GM11168 (cell line): Measurements from ENCODE around the gene GREB1.

ENCODE experiments used
- in situ Hi-C: fragments of 300-500 bp; cut with MboI; formaldehyde crosslinking; loops from one replicate; pipeline ENCODE4 v1.12.0; 2022; ENCODE audit warnings: low sequenced_read_pairs; ENCODE audit not compliant: unreplicated experiment

GREB1 gene

GRCh38 chr2:11534746-11535484 is 1.1 kb downstream of the GREB1 start:
- in situ Hi-C loops: no loop called here

GRCh38 chr2:11535899-11536344 is 2.1 kb downstream of the GREB1 start:
- in situ Hi-C loops: no loop called here

DNA sequence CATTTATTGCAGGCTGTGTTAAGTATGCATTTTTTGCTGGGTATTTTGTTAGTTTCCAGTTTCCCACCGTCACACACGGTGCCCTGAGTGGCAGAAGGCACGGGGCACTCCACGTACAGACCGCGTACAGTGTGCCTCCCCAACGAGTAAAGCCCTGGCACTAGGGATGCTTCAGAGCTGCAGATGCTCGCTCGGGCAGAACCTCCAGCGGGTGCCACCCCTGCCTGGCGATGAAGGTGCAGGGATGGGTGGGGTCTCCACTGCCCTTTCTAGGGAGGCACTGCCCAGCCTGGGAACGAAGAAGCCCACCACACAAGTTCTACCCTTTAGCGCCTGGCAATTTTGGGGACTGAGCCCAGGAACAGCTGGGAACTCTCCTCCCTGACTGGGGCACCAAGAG is 4.1 kb downstream of the GREB1 start:
- in situ Hi-C loops: no loop called here

- in situ Hi-C loops: no loop called here
These were observed 5.7 kb downstream of the GREB1 start for GRCh38 chr2:11539317-11540147.

- in situ Hi-C loops: no loop called here
These were observed 6.5 kb downstream of the GREB1 start for GRCh38 chr2:11540148-11540995.

- in situ Hi-C loops: no loop called here
These were observed 7.3 kb downstream of the GREB1 start for GRCh38 chr2:11540996-11541692.

GRCh38 chr2:11541693-11542274 is 7.9 kb downstream of the GREB1 start:
- in situ Hi-C loops: no loop called here

- in situ Hi-C loops: no loop called here
These were observed 8.5 kb downstream of the GREB1 start for GRCh38 chr2:11542275-11542819.

GRCh38 chr2:11543337-11544216 is 9.7 kb downstream of the GREB1 start:
- in situ Hi-C loops: no loop called here

DNA sequence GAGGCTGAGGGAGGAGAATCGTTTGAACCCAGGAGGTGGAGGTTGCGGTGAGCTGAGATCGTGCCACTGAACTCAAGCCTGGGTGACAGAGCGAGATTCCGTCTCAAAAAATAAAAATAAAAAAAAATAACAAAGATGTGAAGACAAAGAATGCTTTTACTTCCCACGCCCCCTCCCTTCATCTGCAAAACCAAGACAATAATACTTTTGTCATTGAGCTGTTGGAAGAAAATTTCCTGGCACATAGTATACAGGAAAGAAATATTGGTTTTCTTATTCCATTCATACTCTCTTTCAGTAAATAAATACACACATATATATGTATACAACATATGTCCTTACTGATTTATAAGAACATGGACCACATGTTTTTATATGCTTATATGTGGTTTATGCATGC is 12.2 kb downstream of the GREB1 start:
- in situ Hi-C loops: no loop called here

- in situ Hi-C loops: no loop called here
These were observed 14.2 kb downstream of the GREB1 start for GRCh38 chr2:11547912-11548497.

DNA sequence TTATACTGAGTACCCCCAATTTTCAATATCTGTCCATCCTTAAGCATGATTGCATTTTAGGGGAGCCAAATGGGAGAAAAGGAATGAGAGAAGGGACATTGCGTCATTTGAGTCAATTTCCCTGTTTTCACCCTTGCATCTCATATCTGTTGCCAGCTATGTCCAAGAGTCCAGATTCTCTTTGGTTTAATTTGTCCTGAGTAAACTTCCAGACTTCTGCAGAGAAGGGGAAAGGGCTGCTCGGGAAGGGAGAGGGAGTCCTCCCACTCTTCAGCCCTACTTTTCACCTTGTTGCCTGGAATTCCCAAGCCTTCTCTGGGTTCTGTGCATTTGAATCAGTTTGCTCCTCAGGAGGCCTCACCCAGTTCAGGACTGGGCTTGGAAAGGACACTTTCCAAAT is 16.5 kb downstream of the GREB1 start:
- in situ Hi-C loops: no loop called here

DNA sequence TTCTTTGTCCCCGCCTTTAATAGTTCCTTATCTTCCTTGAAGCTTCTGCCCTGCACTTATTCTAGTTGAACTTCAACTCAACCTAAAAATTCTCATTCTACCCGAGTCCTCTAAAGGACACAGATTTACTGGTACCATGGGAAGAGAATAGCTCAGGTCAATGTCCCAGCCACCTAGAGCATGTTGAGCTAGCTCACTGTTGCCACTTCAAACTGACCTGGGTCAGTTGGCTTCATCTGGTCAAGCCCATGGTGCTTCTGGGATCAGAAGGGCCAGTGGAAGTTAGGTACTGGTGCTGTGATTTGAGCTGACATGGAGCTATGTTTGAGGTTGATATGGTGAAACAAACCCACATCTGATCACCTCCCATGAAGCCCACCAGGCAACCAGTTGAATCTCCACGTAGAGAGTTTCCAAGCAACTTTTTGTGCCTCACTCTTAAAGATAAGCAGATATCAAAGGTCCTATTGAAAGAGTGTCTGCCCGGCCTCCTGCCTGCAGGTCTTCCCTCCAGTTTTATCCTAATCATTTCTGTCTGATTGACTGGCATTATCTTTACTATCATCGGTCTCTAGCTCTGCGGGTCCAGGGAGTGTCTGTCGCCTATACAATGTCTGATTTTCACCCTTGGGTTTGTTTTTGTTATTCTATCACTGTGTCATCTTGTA is 17.2 kb downstream of the GREB1 start:
- in situ Hi-C loops: no loop called here

GRCh38 chr2:11551569-11552259 is 17.9 kb downstream of the GREB1 start:
- in situ Hi-C loops: no loop called here

DNA sequence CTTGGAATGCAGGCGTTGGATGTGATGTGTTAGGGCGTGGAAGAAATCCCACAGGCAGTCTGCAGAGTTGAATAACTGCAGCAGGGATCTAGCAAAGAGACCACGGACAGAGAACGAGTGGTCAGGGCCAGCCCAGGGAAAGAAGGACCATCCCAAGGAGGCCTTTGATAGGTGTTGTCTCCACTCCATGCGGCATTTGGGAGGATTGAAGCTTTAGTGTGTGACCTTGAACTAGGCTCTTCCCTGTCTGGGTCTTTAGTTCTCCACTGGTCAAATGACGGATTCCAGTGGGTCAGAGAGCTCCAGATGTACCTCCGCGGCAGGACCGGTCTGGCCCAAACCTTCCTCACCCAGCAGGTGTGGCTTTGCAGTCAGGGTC is 18.4 kb downstream of the GREB1 start:
- in situ Hi-C loops: no loop called here

GRCh38 chr2:11553661-11554398 is 20.0 kb downstream of the GREB1 start:
- in situ Hi-C loops: no loop called here

DNA sequence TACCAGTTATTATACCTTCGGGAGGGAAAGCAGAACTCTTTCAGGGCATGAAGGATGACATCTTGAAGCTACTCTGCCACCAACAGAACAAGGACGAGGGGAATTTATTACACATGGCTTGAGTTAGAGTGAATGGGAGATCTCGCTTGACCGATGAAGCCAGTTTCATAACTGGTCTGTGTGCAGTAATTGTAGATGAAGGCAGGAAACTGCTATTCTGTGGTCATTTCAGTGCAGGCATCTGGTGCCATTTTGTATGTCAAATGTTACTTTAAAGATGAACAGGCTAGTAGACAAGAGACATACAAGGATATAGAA is 20.5 kb downstream of the GREB1 start:
- in situ Hi-C loops: no loop called here
